HCT116 (cell line): ENCODE results near the gene SLC8A2. TPM values are rescaled to one million over a fixed set of nuclear protein-coding genes. Genes with fewer than 3 reads are reported as not detected.
"Not testable (repeated sequence)": the region's sequence is repeated elsewhere in the genome, so short reads cannot be mapped to it uniquely, and the experiment has no call there.

ENCODE experiments used
- ATAC-seq: fragments of 200-7000 bp; cut with Tn5 transposase; 2 replicates; pipeline ENCODE4 v1.9.1; 2020; ENCODE audit warnings: mild to moderate bottlenecking, moderate library complexity
- BruUV-seq: library from RNA; stranded (reverse); fragments of 400-500 nt; replicated peaks from 2 replicates; lab custom pipeline; 2021; lab: Mats Ljungman, UMichigan
- CTCF ChIA-PET: fragments of 300-600 bp; sonication (Branson Sonifier 250); formaldehyde crosslinking; loops from one replicate; lab custom pipeline; 2021; ENCODE audit warnings: antibody characterized with exemption; lab: Charles Lee
- POLR2A ChIA-PET: fragments of 300-600, 350-600 bp; sonication (Branson Sonifier 250); formaldehyde crosslinking; loops from one replicate; lab custom pipeline; 2021; ENCODE audit warnings: antibody characterized with exemption; lab: Charles Lee
- RAD21 ChIA-PET, 2 experiments: fragments of 300-600 bp; sonication (Branson Sonifier 250); formaldehyde crosslinking; loops; one replicate each; lab custom pipeline; 2023; ENCODE audit warnings: low total read pairs in 2 of 2; ENCODE audit not compliant: uncharacterized antibody in 2 of 2, unreplicated experiment in 2 of 2, low non-redundant PET in 1 of 2; lab: Charles Lee
- DNase-seq: peaks from one replicate; pipeline ENCODE4 v3.0.0-alpha.2; 2010; ENCODE audit warnings: low read depth, low spot score
- H2AFZ ChIP-seq: fragments of 200-600 bp; shearing (Covaris generic), sonication (generic); 2 replicates; pipeline ENCODE4 v1.6.1; 2017; ENCODE audit warnings: low read depth, mixed run types, mixed read lengths, antibody characterized with exemption, low read length; ENCODE audit not compliant: poor library complexity, severe bottlenecking
- H3K27ac ChIP-seq: 2 replicates; pipeline ENCODE4 v1.5.1; 2012; ENCODE audit warnings: low read depth, low read length
- H3K27me3 ChIP-seq: fragments of 200-600 bp; sonication (generic); 2 replicates; pipeline ENCODE4 v1.6.1; 2016; ENCODE audit warnings: mixed run types, low read length, mixed read lengths; ENCODE audit not compliant: insufficient read depth
- H3K36me3 ChIP-seq, 2 experiments: fragments of 200-500 bp in 1 of 2; fragments of 200-600 bp in 1 of 2; sonication (Bioruptor generic) in 1 of 2; sonication (generic) in 1 of 2; 2 replicates each; pipeline versions ENCODE4 v1.5.1 to v1.6.1; 2014 to 2016; ENCODE audit warnings: low read length in 2 of 2, inconsistent platforms in 1 of 2, mixed read lengths in 1 of 2, mixed run types in 1 of 2; ENCODE audit not compliant: insufficient read depth in 2 of 2, control insufficient read depth in 1 of 2
- H3K4me1 ChIP-seq, 2 experiments: fragments of 200-600 bp in 1 of 2; sonication (generic) in 1 of 2; 2 replicates each; pipeline versions ENCODE4 v1.5.1 to v1.6.1; 2012 to 2017; ENCODE audit warnings: low read length in 2 of 2, inconsistent platforms in 1 of 2, mild to moderate bottlenecking in 1 of 2, mixed read lengths in 1 of 2, mixed run types in 1 of 2, moderate library complexity in 1 of 2; ENCODE audit not compliant: insufficient read depth in 2 of 2, control insufficient read depth in 1 of 2
- H3K4me2 ChIP-seq: fragments of 200-600 bp; sonication (generic); 2 replicates; pipeline ENCODE4 v1.6.1; 2017; ENCODE audit warnings: mixed run types, low read length, mixed read lengths
- H3K4me3 ChIP-seq, 2 experiments: fragments of 200-600 bp in 1 of 2; sonication (generic) in 1 of 2; replicated peaks in 1 of 2; 2 replicates each; pipeline ENCODE4 v1.5.1; 2011 to 2016; ENCODE audit warnings: low read length in 2 of 2, control low read depth in 1 of 2, low read depth in 1 of 2, mild to moderate bottlenecking in 1 of 2, mixed read lengths in 1 of 2, mixed run types in 1 of 2
- H3K79me2 ChIP-seq: fragments of 200-600 bp; sonication (generic); 2 replicates; pipeline ENCODE4 v1.6.1; 2017; ENCODE audit warnings: mild to moderate bottlenecking, mixed run types, low read length, moderate library complexity, mixed read lengths; ENCODE audit not compliant: insufficient read depth
- H3K9ac ChIP-seq: fragments of 200-600 bp; sonication (generic); 2 replicates; pipeline ENCODE4 v1.6.1; 2016; ENCODE audit warnings: low read length, mixed read lengths
- H3K9me2 ChIP-seq: fragments of 200-600 bp; sonication (generic), shearing (Covaris generic); 2 replicates; pipeline ENCODE4 v1.6.1; 2017; ENCODE audit warnings: mixed run types, mild to moderate bottlenecking, moderate library complexity; ENCODE audit not compliant: insufficient read depth
- H3K9me3 ChIP-seq, 2 experiments: fragments of 200-500 bp in 1 of 2; fragments of 200-600 bp in 1 of 2; sonication (Bioruptor generic) in 1 of 2; sonication (generic) in 1 of 2; 2 replicates each; pipeline ENCODE4 v1.6.1; 2014 to 2017; ENCODE audit warnings: low read length in 2 of 2, mixed read lengths in 2 of 2, inconsistent platforms in 1 of 2, low read depth in 1 of 2, mild to moderate bottlenecking in 1 of 2, mixed run types in 1 of 2, moderate library complexity in 1 of 2; ENCODE audit not compliant: control insufficient read depth in 1 of 2, insufficient read depth in 1 of 2
- H4K20me1 ChIP-seq: fragments of 200-600 bp; sonication (generic), shearing (Covaris generic); 2 replicates; pipeline ENCODE4 v1.6.1; 2017; ENCODE audit warnings: mixed run types, mild to moderate bottlenecking, moderate library complexity; ENCODE audit not compliant: insufficient read depth
- intact Hi-C: fragments of 100-400 bp; cut with micrococcal nuclease; formaldehyde crosslinking; loops from 2 replicates; pipeline ENCODE4 v1.10.0; 2022
- total RNA-seq: library from RNA; stranded (reverse); gene quantifications from one replicate; pipeline ENCODE4 v1.2.1, GENCODE V29; 2021; ENCODE audit not compliant: unreplicated experiment

Gene SLC8A2
- total RNA-seq, 1 experiment from 2014 or later: 0.98 TPM

- ATAC-seq, H3K36me3 ChIP-seq, intact Hi-C loops, H2AFZ ChIP-seq, H3K27ac ChIP-seq, H3K4me1 ChIP-seq, POLR2A ChIA-PET, H3K4me2 ChIP-seq, H3K4me3 ChIP-seq, H3K79me2 ChIP-seq, CTCF ChIA-PET, RAD21 ChIA-PET, H3K27me3 ChIP-seq, H4K20me1 ChIP-seq, BruUV-seq, H3K9me3 ChIP-seq, DNase-seq, H3K9me2 ChIP-seq, H3K9ac ChIP-seq: not testable (repeated sequence)
These were observed 84.1 kb downstream of the SLC8A2 start for GRCh38 chr19:47387623-47388022.

GRCh38 chr19:47386582-47386981 lies 85.1 kb downstream of the SLC8A2 start:
- CTCF ChIA-PET: interaction anchor here (0.7 kb wide), 1 partner anchor 175 kb away, joined by 3 read pairs; no protein-coding TSS in a partner anchor
- H4K20me1 ChIP-seq, H3K27me3 ChIP-seq, H3K4me2 ChIP-seq, DNase-seq, H3K9me2 ChIP-seq, H3K27ac ChIP-seq, H3K4me1 ChIP-seq, H3K36me3 ChIP-seq, H3K9me3 ChIP-seq, ATAC-seq, H3K9ac ChIP-seq, RAD21 ChIA-PET, POLR2A ChIA-PET, intact Hi-C loops, H3K79me2 ChIP-seq, H3K4me3 ChIP-seq, BruUV-seq, H2AFZ ChIP-seq: not testable (repeated sequence)

GRCh38 chr19:47384533-47384932 lies 87.2 kb downstream of the SLC8A2 start:
- CTCF ChIA-PET, H3K27ac ChIP-seq, DNase-seq, POLR2A ChIA-PET, intact Hi-C loops, H3K27me3 ChIP-seq, H3K9me3 ChIP-seq, RAD21 ChIA-PET, H3K4me1 ChIP-seq, H3K79me2 ChIP-seq, H3K9me2 ChIP-seq, H3K4me2 ChIP-seq, H4K20me1 ChIP-seq, ATAC-seq, H2AFZ ChIP-seq, H3K9ac ChIP-seq, H3K4me3 ChIP-seq, BruUV-seq: not testable (repeated sequence)
- peaks cover 12 to 13% of the 10 kb centered on the region in 2 experiments; a peak in 3 of 4 replicates for H3K36me3 ChIP-seq
